HG02870 (cell line): ENCODE data around the gene PCDHGC4.

Experiments used
- ATAC-seq: cut with Tn5 transposase; IDR thresholded peaks from one replicate; pipeline ENCODE4 v1.9.1; 2021; ENCODE audit warnings: mild to moderate bottlenecking, moderate library complexity; ENCODE audit not compliant: unreplicated experiment

PCDHGC4 gene

GRCh38 chr5:141511771-141512325, 27.0 kb downstream of the PCDHGC4 start:
- no peak for ATAC-seq

- ATAC-seq, result no peak
Measured at GRCh38 chr5:141512390-141512910, 27.6 kb downstream of the PCDHGC4 start.

- no peak for ATAC-seq
Measured at GRCh38 chr5:141512911-141513626, 28.2 kb downstream of the PCDHGC4 start.

- peak; percentile 24 for ATAC-seq
Measured at GRCh38 chr5:141513627-141514329, 28.9 kb downstream of the PCDHGC4 start.

GRCh38 chr5:141514330-141515133, 29.7 kb downstream of the PCDHGC4 start:
- peak; percentile 26 for ATAC-seq

GRCh38 chr5:141515141-141515540, 30.3 kb downstream of the PCDHGC4 start:
- no peak for ATAC-seq

GRCh38 chr5:141515946-141516671, 31.3 kb downstream of the PCDHGC4 start:
- ATAC-seq, result no peak

GRCh38 chr5:141516672-141517025, 31.8 kb downstream of the PCDHGC4 start:
- no peak for ATAC-seq

- no peak for ATAC-seq
Measured at GRCh38 chr5:141517312-141517711, 32.5 kb downstream of the PCDHGC4 start.

GRCh38 chr5:141517880-141518617, 33.2 kb downstream of the PCDHGC4 start:
- no peak for ATAC-seq

GRCh38 chr5:141518618-141519015, 33.8 kb downstream of the PCDHGC4 start:
- no peak for ATAC-seq

GRCh38 chr5:141519605-141520565, 35.1 kb downstream of the PCDHGC4 start:
- no peak for ATAC-seq

- ATAC-seq, result no peak
Measured at GRCh38 chr5:141521244-141521781, 36.5 kb downstream of the PCDHGC4 start.

GRCh38 chr5:141522301-141522700, 37.5 kb downstream of the PCDHGC4 start:
- no peak for ATAC-seq

- no peak for ATAC-seq
Measured at GRCh38 chr5:141523991-141524390, 39.2 kb downstream of the PCDHGC4 start.

- ATAC-seq, result peak; percentile 50
Measured at GRCh38 chr5:141524604-141525597, 40.1 kb downstream of the PCDHGC4 start.

- ATAC-seq, result no peak
Measured at GRCh38 chr5:141525653-141526052, 40.8 kb downstream of the PCDHGC4 start.
